ENCODE results near the gene PPFIA1.

- TF ChIP-seq SMC3 (IDR thresholded peaks at IDR 0.05; ENCODE audit: low read depth, low read length): no peak
- TF ChIP-seq RFX5 (IDR thresholded peaks at IDR 0.05; ENCODE audit: low read length): no peak
- no peak for TF ChIP-seq POLR2AphosphoS5 (IDR thresholded peaks at IDR 0.05; ENCODE audit: low read depth, low read length)
- TF ChIP-seq RAD21 (IDR thresholded peaks at IDR 0.05; ENCODE audit: low read length): no peak
- TF ChIP-seq, protein P1, sequence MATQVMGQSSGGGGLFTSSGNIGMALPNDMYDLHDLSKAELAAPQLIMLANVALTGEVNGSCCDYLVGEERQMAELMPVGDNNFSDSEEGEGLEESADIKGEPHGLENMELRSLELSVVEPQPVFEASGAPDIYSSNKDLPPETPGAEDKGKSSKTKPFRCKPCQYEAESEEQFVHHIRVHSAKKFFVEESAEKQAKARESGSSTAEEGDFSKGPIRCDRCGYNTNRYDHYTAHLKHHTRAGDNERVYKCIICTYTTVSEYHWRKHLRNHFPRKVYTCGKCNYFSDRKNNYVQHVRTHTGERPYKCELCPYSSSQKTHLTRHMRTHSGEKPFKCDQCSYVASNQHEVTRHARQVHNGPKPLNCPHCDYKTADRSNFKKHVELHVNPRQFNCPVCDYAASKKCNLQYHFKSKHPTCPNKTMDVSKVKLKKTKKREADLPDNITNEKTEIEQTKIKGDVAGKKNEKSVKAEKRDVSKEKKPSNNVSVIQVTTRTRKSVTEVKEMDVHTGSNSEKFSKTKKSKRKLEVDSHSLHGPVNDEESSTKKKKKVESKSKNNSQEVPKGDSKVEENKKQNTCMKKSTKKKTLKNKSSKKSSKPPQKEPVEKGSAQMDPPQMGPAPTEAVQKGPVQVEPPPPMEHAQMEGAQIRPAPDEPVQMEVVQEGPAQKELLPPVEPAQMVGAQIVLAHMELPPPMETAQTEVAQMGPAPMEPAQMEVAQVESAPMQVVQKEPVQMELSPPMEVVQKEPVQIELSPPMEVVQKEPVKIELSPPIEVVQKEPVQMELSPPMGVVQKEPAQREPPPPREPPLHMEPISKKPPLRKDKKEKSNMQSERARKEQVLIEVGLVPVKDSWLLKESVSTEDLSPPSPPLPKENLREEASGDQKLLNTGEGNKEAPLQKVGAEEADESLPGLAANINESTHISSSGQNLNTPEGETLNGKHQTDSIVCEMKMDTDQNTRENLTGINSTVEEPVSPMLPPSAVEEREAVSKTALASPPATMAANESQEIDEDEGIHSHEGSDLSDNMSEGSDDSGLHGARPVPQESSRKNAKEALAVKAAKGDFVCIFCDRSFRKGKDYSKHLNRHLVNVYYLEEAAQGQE (IDR thresholded peaks at IDR 0.05; ENCODE audit: low read depth, low read length): no peak
- TF ChIP-seq, protein P2, sequence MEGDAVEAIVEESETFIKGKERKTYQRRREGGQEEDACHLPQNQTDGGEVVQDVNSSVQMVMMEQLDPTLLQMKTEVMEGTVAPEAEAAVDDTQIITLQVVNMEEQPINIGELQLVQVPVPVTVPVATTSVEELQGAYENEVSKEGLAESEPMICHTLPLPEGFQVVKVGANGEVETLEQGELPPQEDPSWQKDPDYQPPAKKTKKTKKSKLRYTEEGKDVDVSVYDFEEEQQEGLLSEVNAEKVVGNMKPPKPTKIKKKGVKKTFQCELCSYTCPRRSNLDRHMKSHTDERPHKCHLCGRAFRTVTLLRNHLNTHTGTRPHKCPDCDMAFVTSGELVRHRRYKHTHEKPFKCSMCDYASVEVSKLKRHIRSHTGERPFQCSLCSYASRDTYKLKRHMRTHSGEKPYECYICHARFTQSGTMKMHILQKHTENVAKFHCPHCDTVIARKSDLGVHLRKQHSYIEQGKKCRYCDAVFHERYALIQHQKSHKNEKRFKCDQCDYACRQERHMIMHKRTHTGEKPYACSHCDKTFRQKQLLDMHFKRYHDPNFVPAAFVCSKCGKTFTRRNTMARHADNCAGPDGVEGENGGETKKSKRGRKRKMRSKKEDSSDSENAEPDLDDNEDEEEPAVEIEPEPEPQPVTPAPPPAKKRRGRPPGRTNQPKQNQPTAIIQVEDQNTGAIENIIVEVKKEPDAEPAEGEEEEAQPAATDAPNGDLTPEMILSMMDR (IDR thresholded peaks at IDR 0.05): no peak
- no peak for TF ChIP-seq YY1 (IDR thresholded peaks at IDR 0.05; ENCODE audit: low read depth)
- no peak for TF ChIP-seq TAF1 (IDR thresholded peaks at IDR 0.05; ENCODE audit: borderline replicate concordance, low read depth, low read length)
- no peak for TF ChIP-seq EP300 (IDR thresholded peaks at IDR 0.05; ENCODE audit: borderline replicate concordance in 1 of 2, low read depth in 1 of 2, low read length in 1 of 2)
- no peak for TF ChIP-seq NRF1 (IDR thresholded peaks at IDR 0.05; ENCODE audit: low read depth, low read length)
These were observed 1.5 kb downstream of the PPFIA1 start for GRCh38 chr11:70272009-70272408.
